H1 (cell line): ENCODE data around the gene CREBL2. TPM values are rescaled to one million over a fixed set of nuclear protein-coding genes. Genes with fewer than 3 reads are reported as not detected.

Experiments
- CTCF ChIA-PET: fragments of 300-600 bp; sonication (Branson Sonifier 250); formaldehyde crosslinking; loops from one replicate; lab custom pipeline; 2021; ENCODE audit not compliant: partially characterized antibody; lab: Charles Lee
- POLR2A ChIA-PET: fragments of 300-600 bp; sonication (Branson Sonifier 250); formaldehyde crosslinking; loops from one replicate; lab custom pipeline; 2021; ENCODE audit warnings: inconsistent platforms; ENCODE audit not compliant: partially characterized antibody; lab: Charles Lee
- DNase-seq, 2 experiments: peaks; one replicate each; pipeline versions ENCODE4 v3.0.0 to v3.0.0-alpha.2; 2010 to 2022; ENCODE audit warnings: low spot score in 2 of 2, low read depth in 1 of 2, mixed read lengths in 1 of 2
- FAIRE-seq: peaks from 2 replicates; lab custom pipeline; 2011; peaks lifted over from hg19 to GRCh38; lab: Jason Lieb, UNC
- H2AFZ ChIP-seq: 2 replicates; pipeline ENCODE4 v1.8.1; 2012; ENCODE audit warnings: low read length, inconsistent platforms
- H2AK5ac ChIP-seq: 2 replicates; pipeline ENCODE4 v1.6.1; 2013; ENCODE audit warnings: low read depth, low read length
- H2BK120ac ChIP-seq: replicated peaks from 2 replicates; pipeline ENCODE3; 2013; ENCODE audit warnings: low read depth, low read length, inconsistent platforms
- H2BK12ac ChIP-seq: 2 replicates; pipeline ENCODE4 v1.6.1; 2013; ENCODE audit warnings: low read depth, low read length
- H2BK15ac ChIP-seq: 2 replicates; pipeline ENCODE4 v1.6.1; 2013; ENCODE audit warnings: low read length
- H2BK20ac ChIP-seq: 2 replicates; pipeline ENCODE4 v1.6.1; 2013; ENCODE audit warnings: low read length
- H2BK5ac ChIP-seq: 2 replicates; pipeline ENCODE4 v1.6.1; 2013; ENCODE audit warnings: low read depth, low read length
- H3K14ac ChIP-seq: 2 replicates; pipeline ENCODE4 v1.6.1; 2013; ENCODE audit warnings: inconsistent platforms; ENCODE audit not compliant: insufficient read length
- H3K18ac ChIP-seq: 2 replicates; pipeline ENCODE4 v1.6.1; 2013; ENCODE audit warnings: low read length; ENCODE audit errors: extremely low read depth
- H3K23ac ChIP-seq: 2 replicates; pipeline ENCODE4 v1.6.1; 2013; ENCODE audit warnings: inconsistent platforms; ENCODE audit not compliant: insufficient read length
- H3K23me2 ChIP-seq: 2 replicates; pipeline ENCODE4 v1.6.1; 2013; ENCODE audit warnings: low read depth, low read length
- H3K27ac ChIP-seq: 2 replicates; pipeline ENCODE4 v1.6.1; 2011; ENCODE audit warnings: low read depth, low read length, inconsistent platforms
- H3K27me3 ChIP-seq, 4 experiments: replicated peaks in 1 of 4; 1 replicate in 1 of 4; 2 replicates in 3 of 4; pipeline versions ENCODE4 v1.6.1 to v1.8.1; 2011 to 2013; ENCODE audit warnings: low read length in 3 of 4, mild to moderate bottlenecking in 3 of 4, inconsistent platforms in 2 of 4, mixed read lengths in 2 of 4, moderate library complexity in 1 of 4; ENCODE audit not compliant: control insufficient read depth in 3 of 4, insufficient read depth in 3 of 4; ENCODE audit errors: extremely low read depth in 1 of 4
- H3K36me3 ChIP-seq, 4 experiments: 2 replicates each; pipeline versions ENCODE4 v1.6.1 to v1.8.1; 2011 to 2013; ENCODE audit warnings: mild to moderate bottlenecking in 4 of 4, low read length in 3 of 4, moderate library complexity in 2 of 4, control low read depth in 1 of 4, inconsistent platforms in 1 of 4; ENCODE audit not compliant: insufficient read depth in 4 of 4, control insufficient read depth in 2 of 4
- H3K4ac ChIP-seq: replicated peaks from 2 replicates; pipeline ENCODE3; 2013; ENCODE audit warnings: low read length, low read depth, mixed read lengths, inconsistent platforms; ENCODE audit not compliant: insufficient read length
- H3K4me1 ChIP-seq, 4 experiments: replicated peaks in 1 of 4; 1 replicate in 1 of 4; 2 replicates in 3 of 4; pipeline versions ENCODE4 v1.6.1 to v1.8.1; 2011 to 2013; ENCODE audit warnings: low read length in 3 of 4, inconsistent platforms in 2 of 4, mixed read lengths in 1 of 4; ENCODE audit not compliant: insufficient read depth in 4 of 4, control insufficient read depth in 3 of 4
- H3K4me2 ChIP-seq, 2 experiments: 2 replicates each; pipeline versions ENCODE4 v1.6.1 to v1.8.1; 2011 to 2013; ENCODE audit warnings: low read depth in 2 of 2, low read length in 2 of 2, control low read depth in 1 of 2, inconsistent platforms in 1 of 2, mild to moderate bottlenecking in 1 of 2; ENCODE audit not compliant: insufficient read depth in 1 of 2
- H3K4me3 ChIP-seq, 4 experiments: fragments of 200-600, 300-600 bp in 1 of 4; sonication (generic), shearing (Covaris generic), sonication (Bioruptor Twin) in 1 of 4; 2 replicates each; pipeline versions ENCODE4 v1.5.1 to v1.8.1; 2011 to 2016; ENCODE audit warnings: low read length in 4 of 4, low read depth in 3 of 4, control low read depth in 2 of 4, inconsistent platforms in 2 of 4, mild to moderate bottlenecking in 2 of 4, mixed read lengths in 1 of 4, moderate library complexity in 1 of 4; ENCODE audit not compliant: insufficient read depth in 2 of 4; ENCODE audit errors: extremely low read depth in 1 of 4
- H3K56ac ChIP-seq: replicated peaks from 2 replicates; pipeline ENCODE3; 2013; ENCODE audit warnings: low read depth, mild to moderate bottlenecking, mixed read lengths, low read length, inconsistent platforms; ENCODE audit not compliant: insufficient read length
- H3K79me1 ChIP-seq: 2 replicates; pipeline ENCODE4 v1.6.1; 2013; ENCODE audit warnings: low read depth, low read length, control low read depth
- H3K79me2 ChIP-seq, 2 experiments: 2 replicates each; pipeline versions ENCODE4 v1.6.1 to v1.8.1; 2012 to 2013; ENCODE audit warnings: low read length in 2 of 2, mild to moderate bottlenecking in 2 of 2, inconsistent platforms in 1 of 2; ENCODE audit not compliant: insufficient read depth in 2 of 2, control insufficient read depth in 1 of 2
- H3K9ac ChIP-seq, 4 experiments: replicated peaks in 1 of 4; 1 replicate in 1 of 4; 2 replicates in 3 of 4; pipeline versions ENCODE4 v1.6.1 to v1.8.1; 2011 to 2013; ENCODE audit warnings: low read depth in 3 of 4, low read length in 3 of 4, control low read depth in 2 of 4, mild to moderate bottlenecking in 2 of 4, moderate library complexity in 2 of 4, inconsistent platforms in 1 of 4; ENCODE audit errors: extremely low read depth in 1 of 4
- H3K9me3 ChIP-seq, 2 experiments: 2 replicates each; pipeline versions ENCODE4 v1.6.1 to v1.8.1; 2012 to 2013; ENCODE audit warnings: mild to moderate bottlenecking in 2 of 2, moderate library complexity in 2 of 2, control low read depth in 1 of 2, inconsistent platforms in 1 of 2, low read depth in 1 of 2, low read length in 1 of 2, mixed read lengths in 1 of 2; ENCODE audit not compliant: insufficient read depth in 2 of 2
- H4K20me1 ChIP-seq, 2 experiments: replicated peaks in 1 of 2; 2 replicates each; pipeline versions ENCODE3 to v1.8.1; 2011 to 2013; ENCODE audit warnings: inconsistent platforms in 2 of 2, low read length in 2 of 2, mild to moderate bottlenecking in 1 of 2; ENCODE audit not compliant: insufficient read depth in 2 of 2, control insufficient read depth in 1 of 2
- H4K5ac ChIP-seq: 2 replicates; pipeline ENCODE4 v1.6.1; 2013; ENCODE audit warnings: low read length, low read depth, mixed read lengths, inconsistent platforms; ENCODE audit not compliant: insufficient read length
- H4K8ac ChIP-seq: 2 replicates; pipeline ENCODE4 v1.8.0; 2013; ENCODE audit warnings: mild to moderate bottlenecking, moderate library complexity, low read length, inconsistent platforms; ENCODE audit not compliant: insufficient read depth; ENCODE audit errors: extremely low read depth
- H4K91ac ChIP-seq: replicated peaks from 2 replicates; pipeline ENCODE3; 2013; ENCODE audit warnings: low read length, mixed read lengths, inconsistent platforms; ENCODE audit not compliant: insufficient read length
- ASH2L ChIP-seq: fragments of 200-600, 300-600 bp; sonication (generic); IDR thresholded peaks from one replicate; pipeline ENCODE4 v1.7.1; 2017; ENCODE audit warnings: low read length
- BRCA1 ChIP-seq: IDR thresholded peaks from 2 replicates; pipeline ENCODE4 v1.6.1; 2012; ENCODE audit warnings: low read depth, low read length, improper control_type of control experiment
- EZH2 ChIP-seq: fragments of 200-600 bp; sonication (generic); IDR thresholded peaks from 2 replicates; pipeline ENCODE4 v1.7.1; 2012; ENCODE audit warnings: low read depth, mild to moderate bottlenecking, moderate library complexity, low read length, inconsistent platforms; ENCODE audit not compliant: severe bottlenecking
- GABPA ChIP-seq: IDR thresholded peaks from 2 replicates; pipeline ENCODE4 v1.6.1; 2011; ENCODE audit warnings: mild to moderate bottlenecking, low read length, moderate library complexity, borderline replicate concordance; ENCODE audit not compliant: insufficient read depth
- GTF2F1 ChIP-seq: IDR thresholded peaks from 2 replicates; pipeline ENCODE4 v1.6.1; 2012; ENCODE audit warnings: low read depth, low read length, improper control_type of control experiment, borderline replicate concordance
- JUN ChIP-seq: IDR thresholded peaks from 2 replicates; pipeline ENCODE4 v1.6.1; 2011; ENCODE audit warnings: low read depth, mild to moderate bottlenecking, improper control_type of control experiment, low read length
- SAP30 ChIP-seq: fragments of 300-600 bp; sonication (generic); IDR thresholded peaks from 2 replicates; pipeline ENCODE4 v1.7.1; 2012; ENCODE audit warnings: low read length, moderate library complexity, mild to moderate bottlenecking, inconsistent platforms; ENCODE audit not compliant: insufficient read depth, insufficient replicate concordance
- SIN3A ChIP-seq, 2 experiments: IDR thresholded peaks in 1 of 2; conservative IDR thresholded peaks in 1 of 2; 2 replicates each; pipeline ENCODE4 v1.6.1; 2011 to 2012; ENCODE audit warnings: low read length in 2 of 2, improper control_type of control experiment in 1 of 2, low read depth in 1 of 2, mild to moderate bottlenecking in 1 of 2
- SP1 ChIP-seq: IDR thresholded peaks from 2 replicates; pipeline ENCODE4 v1.6.1; 2011; ENCODE audit warnings: low read depth, low read length
- SUZ12 ChIP-seq: fragments of 200-600 bp; sonication (generic); IDR thresholded peaks from 2 replicates; pipeline ENCODE4 v1.6.1; 2012; ENCODE audit warnings: mild to moderate bottlenecking, inconsistent platforms, low read length, moderate library complexity, mixed read lengths
- TAF1 ChIP-seq: IDR thresholded peaks from 2 replicates; pipeline ENCODE4 v1.6.1; 2011; ENCODE audit warnings: mild to moderate bottlenecking, low read depth, low read length
- TCF12 ChIP-seq: IDR thresholded peaks from 2 replicates; pipeline ENCODE4 v1.6.1; 2011; ENCODE audit warnings: low read depth, mild to moderate bottlenecking, low read length
- TEAD4 ChIP-seq: IDR thresholded peaks from 2 replicates; pipeline ENCODE4 v1.6.1; 2012; ENCODE audit warnings: low read depth, low read length, inconsistent platforms, mixed read lengths
- WGBS, 2 experiments: shearing (Covaris generic) in 1 of 2; methylation state at CpG; one replicate each; pipeline versions ENCODE4 v1.1.6 to v1.1.7; 2013 to 2015; ENCODE audit warnings: low lambda C conversion rate in 2 of 2, mixed read lengths in 2 of 2, inconsistent platforms in 1 of 2, low coverage in 1 of 2, missing lambda C conversion rate in 1 of 2; ENCODE audit not compliant: insufficient replicate concordance in 2 of 2, insufficient coverage in 1 of 2, insufficient read length in 1 of 2; ENCODE audit errors: extremely low coverage in 1 of 2, missing lambda C conversion rate in 1 of 2; 5-methylcytosine and 5-hydroxymethylcytosine counted together
- polyA plus RNA-seq, 7 experiments: library from polyadenylated mRNA; depleted of rRNA in 3 of 7; stranded (reverse) in 5 of 7; unstranded in 2 of 7; fragments of >200 nt in 5 of 7; fragments of 200-250 nt in 2 of 7; gene quantifications; 1 replicate in 5 of 7; 2 replicates in 1 of 7; 4 replicates in 1 of 7; pipeline versions ENCODE4 v1.2.1 to v1.2.3, GENCODE V29; 2011 to 2013; ENCODE audit warnings: missing spikeins in 2 of 7, mixed read lengths in 2 of 7
- total RNA-seq: library from RNA; stranded (reverse); fragmentation: NEBNext Ultra II Directional; extraction: Animal tissue kit (Norgen Biotek cat#: 25700); gene quantifications from 2 replicates; pipeline ENCODE4 v1.2.1, GENCODE V29; 2021

The CREBL2 gene
- total and polyA plus RNA-seq, 2 of the 8 experiments (the other 6 are each of a cell fraction or from before 2014, with no cell fraction given) = 9.8 to 18.3 TPM

DNA sequence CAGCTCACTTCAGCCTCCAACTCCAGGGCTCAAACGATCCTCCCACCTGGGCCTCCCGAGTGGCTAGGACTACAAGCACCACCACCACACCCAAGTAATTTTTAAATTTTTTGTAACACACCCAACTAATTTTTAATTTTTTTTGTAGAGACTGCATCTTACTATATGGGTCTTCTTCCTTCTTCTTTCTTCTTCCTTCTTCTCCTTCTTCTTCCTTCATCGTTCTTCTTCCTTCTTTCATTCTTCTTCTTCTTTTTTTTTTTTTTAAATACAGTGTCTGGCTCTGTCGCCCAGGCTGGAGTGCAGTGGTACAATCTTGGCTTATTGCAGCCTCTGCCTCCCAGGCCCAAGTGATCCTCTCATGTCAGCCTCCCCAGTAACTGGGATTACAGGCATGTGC, 965 bp upstream of the CREBL2 start:
- H3K9ac ChIP-seq = no peak overlapping the region
- H3K4ac ChIP-seq = no peak overlapping the region
- H3K27me3 ChIP-seq = no peaks in the 10 kb centered on the region
- no peaks in the 10 kb centered on the region; the same call in 1 of the 2 replicates for H3K79me1 ChIP-seq
- no peak overlapping the region for H3K56ac ChIP-seq
- H3K23ac ChIP-seq = no peak overlapping the region
- no peak overlapping the region for H2BK120ac ChIP-seq
- no peak overlapping the region for H2BK5ac ChIP-seq
- no peak for FAIRE-seq
- peaks cover 0 to 2% (median under 1%) of the 10 kb centered on the region in 4 experiments; a peak in 2 of 7 replicates for H3K4me1 ChIP-seq
- TF ChIP-seq SAP30 (no peak), GABPA (no peak), SUZ12 (no peak), TCF12 (no peak), EZH2 (no peak), GTF2F1 (no peak), ASH2L (no peak), TEAD4 (no peak), BRCA1 (no peak), SIN3A (conservative IDR thresholded peaks at IDR 0.05 in 1 of 2, IDR thresholded peaks at IDR 0.05 in 1 of 2; ENCODE audit: low read depth in 1 of 2, low read length in 2 of 2) (no peak), TAF1 (no peak), JUN (no peak), SP1 (no peak)
- H4K5ac ChIP-seq = no peak overlapping the region
- H3K4me3 ChIP-seq = peak overlapping the region in 1 of 4 experiments; percentile 82; a peak in 1 of 8 replicates
- H4K20me1 ChIP-seq = no peaks in the 10 kb centered on the region
- no peak overlapping the region for H2BK20ac ChIP-seq
- H3K36me3 ChIP-seq = no peaks in the 10 kb centered on the region
- no peak overlapping the region for H3K14ac ChIP-seq
- H3K4me2 ChIP-seq = peak overlapping the region; percentile 74 to 83; a peak in 1 of 4 replicates
- H3K27ac ChIP-seq = no peak overlapping the region
- DNase-seq = no peak
- H3K79me2 ChIP-seq = peaks cover 0 to 5% of the 10 kb centered on the region in 2 experiments; a peak in 1 of 4 replicates
- no peak overlapping the region for H3K18ac ChIP-seq
- no peak overlapping the region for H4K91ac ChIP-seq
- ChIA-PET CTCF (interaction anchor here (2.3 kb wide), 1 partner anchor 45 kb away, joined by 9 read pairs; no protein-coding TSS in a partner anchor), POLR2A (interaction anchor here (1.3 kb wide), 1 partner anchor 10 kb away, joined by 3 read pairs; no protein-coding TSS in a partner anchor)
- no peak overlapping the region; the same call in 1 of the 2 replicates for H2BK15ac ChIP-seq
- H3K9me3 ChIP-seq = no peaks in the 10 kb centered on the region
- 92 to 94% methylated on average over 1 to 2 of the region's 4 CpGs for WGBS, 2 experiments
- H2AFZ ChIP-seq = no peak overlapping the region
- H2BK12ac ChIP-seq = no peak overlapping the region
- H2AK5ac ChIP-seq = no peak overlapping the region
- no peak overlapping the region for H4K8ac ChIP-seq
- 0 out of 2 replicates have a peak, but pooled peaks cover 4% of the 10 kb centered on the region for H3K23me2 ChIP-seq
